H1 (cell line): Measurements from ENCODE around the gene ADIPOR2.

Experiments used
- EGR1 ChIP-seq: IDR thresholded peaks from 2 replicates; pipeline ENCODE4 v1.6.1; 2011; ENCODE audit warnings: low read depth, low read length, borderline replicate concordance
- EZH2 ChIP-seq: fragments of 200-600 bp; sonication (generic); IDR thresholded peaks from 2 replicates; pipeline ENCODE4 v1.7.1; 2012; ENCODE audit warnings: low read depth, mild to moderate bottlenecking, moderate library complexity, low read length, inconsistent platforms; ENCODE audit not compliant: severe bottlenecking
- JUN ChIP-seq: IDR thresholded peaks from 2 replicates; pipeline ENCODE4 v1.6.1; 2011; ENCODE audit warnings: low read depth, mild to moderate bottlenecking, improper control_type of control experiment, low read length
- POLR2AphosphoS5 ChIP-seq: IDR thresholded peaks from 2 replicates; pipeline ENCODE4 v1.6.1; 2011; ENCODE audit warnings: low read depth, low read length
- RXRA ChIP-seq: IDR thresholded peaks from 2 replicates; pipeline ENCODE4 v1.6.1; 2011; ENCODE audit warnings: low read depth, mild to moderate bottlenecking, low read length, moderate library complexity; ENCODE audit not compliant: insufficient read depth
- SAP30 ChIP-seq: fragments of 300-600 bp; sonication (generic); IDR thresholded peaks from 2 replicates; pipeline ENCODE4 v1.7.1; 2012; ENCODE audit warnings: low read length, moderate library complexity, mild to moderate bottlenecking, inconsistent platforms; ENCODE audit not compliant: insufficient read depth, insufficient replicate concordance
- SIX5 ChIP-seq: IDR thresholded peaks from 2 replicates; pipeline ENCODE4 v1.6.1; 2011; ENCODE audit warnings: mild to moderate bottlenecking, low read depth, low read length
- SP1 ChIP-seq: IDR thresholded peaks from 2 replicates; pipeline ENCODE4 v1.6.1; 2011; ENCODE audit warnings: low read depth, low read length
- SP4 ChIP-seq: IDR thresholded peaks from 2 replicates; pipeline ENCODE4 v1.6.1; 2012; ENCODE audit warnings: low read length, inconsistent platforms
- SRF ChIP-seq: IDR thresholded peaks from 2 replicates; pipeline ENCODE4 v1.6.1; 2011; ENCODE audit warnings: mild to moderate bottlenecking, low read depth, low read length, moderate library complexity
- TEAD4 ChIP-seq: IDR thresholded peaks from 2 replicates; pipeline ENCODE4 v1.6.1; 2012; ENCODE audit warnings: low read depth, low read length, inconsistent platforms, mixed read lengths
- ZNF274 ChIP-seq: IDR thresholded peaks from 2 replicates; pipeline ENCODE4 v1.7.0; 2012; ENCODE audit warnings: low read length, borderline replicate concordance; ENCODE audit errors: extremely low read depth
- TF ChIP-seq, protein P1 (sequence below), 3 experiments: IDR thresholded peaks; 1 replicate in 2 of 3; 2 replicates in 1 of 3; pipeline versions ENCODE4 v1.5.1 to v1.6.1; 2011; ENCODE audit warnings: low read length in 3 of 3, mild to moderate bottlenecking in 3 of 3, inconsistent platforms in 2 of 3, low read depth in 1 of 3, moderate library complexity in 1 of 3; ENCODE audit not compliant: insufficient read depth in 1 of 3; ENCODE audit errors: control extremely low read depth in 1 of 3

DNA sequence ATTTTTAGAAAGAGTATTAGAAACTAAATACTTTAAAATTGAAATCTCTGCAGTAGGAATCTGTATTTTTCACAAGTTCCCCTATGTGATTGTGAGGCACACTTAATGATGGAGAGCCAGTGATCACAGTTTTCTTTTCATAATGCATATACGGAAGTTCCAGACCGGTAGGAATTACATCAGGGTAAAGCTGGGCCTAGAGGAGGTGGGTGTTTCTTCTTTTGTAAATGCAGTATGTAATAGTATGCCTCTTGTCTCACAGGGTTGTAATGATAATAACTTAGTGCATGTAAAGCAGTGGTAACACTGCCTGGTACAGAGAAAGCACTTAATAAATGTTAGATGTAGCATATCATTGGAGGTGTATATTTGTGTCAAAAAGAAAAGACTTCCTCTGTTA, 72.3 kb downstream of the ADIPOR2 start:
- TF ChIP-seq, protein P1, sequence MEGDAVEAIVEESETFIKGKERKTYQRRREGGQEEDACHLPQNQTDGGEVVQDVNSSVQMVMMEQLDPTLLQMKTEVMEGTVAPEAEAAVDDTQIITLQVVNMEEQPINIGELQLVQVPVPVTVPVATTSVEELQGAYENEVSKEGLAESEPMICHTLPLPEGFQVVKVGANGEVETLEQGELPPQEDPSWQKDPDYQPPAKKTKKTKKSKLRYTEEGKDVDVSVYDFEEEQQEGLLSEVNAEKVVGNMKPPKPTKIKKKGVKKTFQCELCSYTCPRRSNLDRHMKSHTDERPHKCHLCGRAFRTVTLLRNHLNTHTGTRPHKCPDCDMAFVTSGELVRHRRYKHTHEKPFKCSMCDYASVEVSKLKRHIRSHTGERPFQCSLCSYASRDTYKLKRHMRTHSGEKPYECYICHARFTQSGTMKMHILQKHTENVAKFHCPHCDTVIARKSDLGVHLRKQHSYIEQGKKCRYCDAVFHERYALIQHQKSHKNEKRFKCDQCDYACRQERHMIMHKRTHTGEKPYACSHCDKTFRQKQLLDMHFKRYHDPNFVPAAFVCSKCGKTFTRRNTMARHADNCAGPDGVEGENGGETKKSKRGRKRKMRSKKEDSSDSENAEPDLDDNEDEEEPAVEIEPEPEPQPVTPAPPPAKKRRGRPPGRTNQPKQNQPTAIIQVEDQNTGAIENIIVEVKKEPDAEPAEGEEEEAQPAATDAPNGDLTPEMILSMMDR (IDR thresholded peaks at IDR 0.05; ENCODE audit: control extremely low read depth in 1 of 3, insufficient read depth in 1 of 3, low read depth in 1 of 3, low read length in 3 of 3) = no peak
- no peak for TF ChIP-seq EGR1
- no peak for TF ChIP-seq TEAD4
- no peak for TF ChIP-seq ZNF274
- no peak for TF ChIP-seq SP4
- TF ChIP-seq RXRA = no peak
- no peak for TF ChIP-seq SRF
- no peak for TF ChIP-seq EZH2
- TF ChIP-seq POLR2AphosphoS5 = no peak
- no peak for TF ChIP-seq JUN
- TF ChIP-seq SIX5 = no peak
- no peak for TF ChIP-seq SAP30
- no peak for TF ChIP-seq SP1
